ENCODE measurements around the gene AMN1.
"Not testable (repeated sequence)": the region's sequence is repeated elsewhere in the genome, so short reads cannot be mapped to it uniquely, and the experiment has no call there.

AMN1 gene

DNA sequence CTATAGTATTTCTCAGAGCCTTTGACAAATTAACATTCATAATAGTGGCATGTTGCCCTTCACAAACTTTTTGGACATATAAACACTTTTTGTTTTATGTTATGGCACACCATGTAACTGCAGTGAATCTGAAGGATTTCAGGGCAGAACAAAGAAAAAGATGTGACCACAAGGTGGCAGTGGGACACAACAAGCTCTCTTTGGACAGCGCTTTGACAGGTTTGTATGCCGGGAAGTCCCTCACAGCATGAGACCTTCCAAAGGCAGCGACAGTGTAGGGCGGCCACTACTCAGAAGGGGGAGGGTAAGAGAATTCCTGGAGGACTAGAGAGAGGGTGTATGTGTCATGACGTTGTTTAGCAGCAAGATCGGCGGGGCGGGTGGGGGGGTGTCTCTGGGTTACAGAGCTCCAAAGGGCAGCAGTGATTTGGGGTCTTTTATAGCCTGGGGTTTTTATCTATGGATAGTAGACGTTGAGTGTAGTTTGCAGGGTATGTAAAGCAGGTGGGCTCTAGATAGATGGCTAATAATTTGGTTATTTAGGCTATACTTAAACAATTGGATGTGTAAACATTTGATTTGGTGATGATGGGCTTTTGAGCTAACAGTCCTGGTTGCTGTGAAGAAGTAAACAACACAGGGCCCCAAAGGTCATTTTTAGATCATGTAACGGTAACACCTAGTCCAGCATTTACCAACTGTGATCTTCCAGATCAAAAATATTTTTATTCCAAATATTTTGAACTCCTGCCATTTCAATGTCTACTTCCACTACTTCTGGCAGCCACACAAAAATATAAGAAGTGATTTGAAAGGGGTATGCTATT lies 46.5 kb downstream of the AMN1 start:
- peak; percentile 44 for DNase-seq (ENCODE audit: low read depth)

DNA sequence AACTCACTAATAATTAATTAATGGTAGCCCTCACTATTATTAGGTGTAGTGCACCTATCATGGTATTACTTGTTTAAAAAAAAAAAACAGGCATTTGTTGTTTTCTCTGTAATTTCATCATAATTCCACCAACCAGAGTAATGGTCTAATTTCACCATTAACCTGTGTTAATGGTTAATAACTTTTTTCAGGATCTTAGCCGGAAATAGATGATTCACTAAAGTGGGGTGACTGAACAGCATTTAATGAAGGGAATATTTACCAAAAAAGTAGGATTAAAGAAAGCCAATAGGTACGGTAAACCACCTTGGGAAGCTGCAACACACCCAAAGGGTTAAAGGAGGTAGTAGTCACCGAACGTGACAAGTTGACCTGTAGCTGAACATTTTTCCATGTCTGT lies 56.3 kb downstream of the AMN1 start:
- DNase-seq (ENCODE audit: low read depth): no peak

DNA sequence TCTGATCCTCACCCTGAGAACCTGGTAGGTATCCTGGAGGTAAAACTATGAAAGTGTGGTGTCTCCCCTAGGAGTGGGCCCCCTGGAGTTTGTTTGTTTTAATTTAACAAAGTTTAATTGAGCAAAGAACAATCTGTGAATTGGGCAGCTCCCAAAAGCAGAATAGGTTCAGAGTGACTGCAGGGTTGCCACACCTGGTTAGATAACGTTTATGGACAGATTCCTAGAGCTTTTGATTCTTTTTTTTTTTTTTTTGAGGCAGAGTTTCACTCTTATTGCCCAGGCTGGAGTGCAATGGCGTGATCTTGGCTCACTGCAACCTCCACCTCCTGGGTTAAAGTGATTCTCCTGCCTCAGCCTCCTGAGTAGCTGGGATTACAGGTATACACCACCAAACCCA lies 59.2 kb downstream of the AMN1 start:
- DNase-seq (ENCODE audit: low read depth): not testable (repeated sequence)

DNA sequence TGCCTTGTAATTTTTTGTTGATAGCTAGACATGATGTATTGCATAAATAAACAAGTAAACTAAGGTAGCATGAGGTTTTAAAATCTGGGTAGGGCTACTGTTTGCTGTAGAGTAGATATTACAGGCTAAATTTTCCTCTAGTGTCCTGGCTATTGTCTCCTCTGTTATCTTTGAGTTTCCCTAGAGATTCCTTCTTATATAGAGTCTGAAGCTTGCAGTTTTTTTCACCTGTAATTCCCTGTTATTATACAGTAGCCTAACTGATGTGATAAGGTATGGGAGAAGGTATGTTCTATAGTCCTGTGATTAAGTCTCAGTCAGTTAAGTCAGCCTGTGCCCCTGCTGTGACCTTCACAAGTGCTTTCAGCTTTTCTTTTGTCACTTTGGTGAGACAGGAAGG lies 59.8 kb downstream of the AMN1 start:
- no peak for DNase-seq (ENCODE audit: low read depth)

DNA sequence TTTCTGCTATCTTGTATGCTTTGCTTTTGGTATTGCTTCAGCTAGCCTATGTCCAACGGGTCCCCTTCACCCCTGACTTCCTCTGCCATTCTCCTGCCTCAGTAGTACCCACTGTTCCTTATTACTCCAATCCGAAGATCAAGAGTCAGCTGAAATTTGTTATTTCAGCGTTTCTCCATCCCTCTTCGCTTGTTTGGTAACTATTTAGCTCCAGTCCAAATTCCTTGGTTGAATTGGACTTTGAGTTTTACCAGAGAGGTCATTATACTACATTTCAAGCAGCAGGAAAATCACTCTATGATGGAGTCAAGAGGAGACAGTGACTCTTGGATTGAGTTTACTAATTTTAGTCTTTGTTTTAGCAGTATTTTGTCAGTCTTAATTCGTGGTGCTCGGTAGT lies 64.8 kb downstream of the AMN1 start:
- DNase-seq (ENCODE audit: low read depth): no peak

DNA sequence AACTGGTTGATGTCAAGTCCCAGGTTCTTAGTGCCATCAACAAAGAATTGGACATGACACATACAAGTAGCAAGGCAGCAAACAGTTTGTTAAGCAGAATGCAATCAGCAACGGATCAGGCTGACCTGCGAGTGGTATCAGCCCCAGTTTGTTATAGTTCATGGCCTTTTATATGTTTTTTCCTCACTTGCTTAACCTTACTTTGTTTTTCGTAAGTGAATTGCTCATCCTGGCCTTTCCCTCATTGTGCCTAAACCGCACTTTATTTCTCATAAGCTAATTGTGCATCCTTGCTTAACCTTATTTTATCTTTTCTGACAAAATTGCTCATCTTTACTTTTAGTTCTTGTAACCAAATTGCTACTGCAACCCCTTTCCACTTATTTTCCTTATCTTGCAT lies 65.2 kb downstream of the AMN1 start:
- no peak for DNase-seq (ENCODE audit: low read depth)

DNA sequence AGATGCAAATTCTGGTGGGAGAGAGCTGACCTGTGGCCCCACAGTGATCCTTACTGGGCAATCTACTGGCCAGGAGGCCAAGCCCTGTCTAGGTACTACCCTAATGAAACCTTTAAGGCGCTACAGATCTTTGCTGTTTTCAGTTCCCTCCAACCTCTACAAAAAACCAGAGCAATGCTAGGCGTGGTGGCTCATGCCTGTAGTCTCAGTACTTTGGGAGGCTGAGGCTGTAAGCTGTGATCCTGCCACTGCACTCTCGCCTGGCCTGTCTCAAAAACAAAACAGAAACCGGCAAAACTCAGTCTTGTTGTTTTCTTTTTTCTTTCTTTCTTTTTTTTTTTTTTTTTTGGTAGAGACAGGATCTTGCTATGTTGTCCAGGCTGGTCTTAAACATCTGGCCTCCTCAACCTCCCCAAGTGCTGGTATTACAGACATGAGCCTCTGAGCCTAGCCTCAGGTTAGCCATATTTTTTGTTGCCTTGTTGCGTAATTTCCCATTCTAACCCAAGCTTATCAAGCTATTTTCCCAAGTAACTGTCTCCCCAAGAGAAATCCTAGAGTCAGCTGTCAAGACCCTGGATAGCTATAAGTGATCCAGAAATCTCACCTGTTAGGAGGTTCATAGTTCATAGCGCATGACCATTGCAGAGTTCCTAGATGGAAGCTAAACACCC lies 66.5 kb downstream of the AMN1 start:
- no peak for DNase-seq (ENCODE audit: low read depth)

DNA sequence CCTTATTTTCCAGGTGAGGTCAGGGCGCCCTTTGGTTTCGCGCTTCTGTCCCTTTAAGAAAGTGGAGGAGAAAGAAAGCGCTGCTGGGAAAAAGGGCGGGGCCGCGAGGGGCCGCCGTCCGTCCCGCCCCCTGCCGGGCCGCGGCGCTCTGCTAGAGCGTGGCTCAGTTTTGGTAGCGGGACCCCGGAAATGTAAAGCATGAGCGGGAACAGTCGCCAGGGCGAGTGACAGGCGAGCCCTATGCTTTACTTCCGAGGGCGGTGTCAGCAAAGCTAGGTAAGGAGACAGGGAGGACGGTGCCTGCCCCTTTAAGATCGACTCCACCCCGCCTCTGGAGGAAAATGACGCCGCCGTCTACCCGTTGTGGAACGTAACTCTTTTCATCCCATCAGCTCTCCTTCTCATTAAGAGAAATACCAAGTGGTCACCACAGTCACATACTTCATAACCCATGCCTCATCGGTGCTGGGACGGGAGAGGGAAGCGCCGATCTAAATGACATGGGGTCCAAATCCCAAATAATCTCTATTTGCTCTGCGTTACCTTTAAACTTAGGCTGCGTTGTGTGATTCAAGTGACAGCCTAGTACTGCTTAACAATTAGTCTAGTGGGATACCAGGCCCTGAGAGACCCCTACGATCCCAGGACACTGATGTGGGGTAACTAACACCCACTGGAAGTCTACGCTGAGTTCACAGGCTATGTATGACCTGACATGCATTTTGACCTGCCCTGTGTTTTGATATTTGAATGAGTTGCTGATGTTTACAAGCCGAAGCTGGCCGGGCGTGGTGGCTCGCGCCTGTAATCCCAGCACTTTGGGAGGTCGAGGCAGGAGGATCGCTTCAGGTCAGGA lies 69.5 kb downstream of the AMN1 start, which contains the start of gene ETFBKMT:
TSS of gene ETFBKMT (plus strand) at position 602 of the 856 bp plus-strand sequence. CDS start 2,266 bp downstream, outside the sequence.
- DNase-seq (ENCODE audit: low read depth): peak; percentile 89

- no peak for DNase-seq (ENCODE audit: low read depth)
Observed at GRCh38 chr12:31658471-31659086, 70.2 kb downstream of the AMN1 start.

DNA sequence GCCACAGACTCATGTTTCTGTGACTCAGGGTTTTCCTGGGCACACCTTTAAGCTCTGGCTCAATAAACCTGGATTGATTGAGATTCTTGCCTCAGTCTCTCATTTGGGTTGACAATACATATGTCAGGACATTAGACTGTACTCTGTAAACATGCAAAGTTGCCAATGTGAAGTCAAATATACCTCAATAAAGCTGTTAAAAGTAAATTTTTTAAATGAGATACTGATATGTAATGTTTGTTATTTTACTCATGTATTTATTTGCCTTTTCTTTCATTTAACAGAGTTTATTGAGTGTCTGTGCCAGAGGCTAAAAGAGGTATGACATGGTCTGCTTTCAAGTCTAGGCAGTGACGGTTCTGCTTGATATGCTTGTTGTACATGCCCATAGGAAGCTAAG lies 73.0 kb downstream of the AMN1 start:
- no peak for DNase-seq (ENCODE audit: low read depth)

GRCh38 chr12:31655208-31655607 lies 73.6 kb downstream of the AMN1 start:
- DNase-seq (ENCODE audit: low read depth): no peak

- DNase-seq (ENCODE audit: low read depth): no peak
Observed at GRCh38 chr12:31651893-31652521, 76.8 kb downstream of the AMN1 start.

DNA sequence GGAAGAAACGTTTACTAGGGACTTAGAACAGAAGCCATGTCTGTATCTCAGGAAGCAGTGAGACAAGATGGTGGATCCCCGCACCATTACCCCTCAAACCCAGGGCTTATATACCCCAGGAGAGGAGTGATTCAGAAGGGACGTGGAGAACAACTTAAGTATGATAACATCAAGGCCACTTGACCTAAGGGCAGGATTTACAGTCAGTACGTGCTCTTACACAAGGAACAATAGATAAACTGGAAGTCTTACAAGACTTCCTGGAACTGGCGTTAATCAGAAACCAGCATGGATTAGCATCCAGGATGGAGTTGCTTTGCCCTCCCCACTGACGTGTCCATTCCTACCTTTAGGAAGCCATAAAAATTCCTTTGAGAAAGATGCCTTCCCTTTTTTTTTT lies 77.9 kb downstream of the AMN1 start:
- no peak for DNase-seq (ENCODE audit: low read depth)

- DNase-seq (ENCODE audit: low read depth): no peak
Observed at GRCh38 chr12:31647086-31647491, 81.7 kb downstream of the AMN1 start.

DNA sequence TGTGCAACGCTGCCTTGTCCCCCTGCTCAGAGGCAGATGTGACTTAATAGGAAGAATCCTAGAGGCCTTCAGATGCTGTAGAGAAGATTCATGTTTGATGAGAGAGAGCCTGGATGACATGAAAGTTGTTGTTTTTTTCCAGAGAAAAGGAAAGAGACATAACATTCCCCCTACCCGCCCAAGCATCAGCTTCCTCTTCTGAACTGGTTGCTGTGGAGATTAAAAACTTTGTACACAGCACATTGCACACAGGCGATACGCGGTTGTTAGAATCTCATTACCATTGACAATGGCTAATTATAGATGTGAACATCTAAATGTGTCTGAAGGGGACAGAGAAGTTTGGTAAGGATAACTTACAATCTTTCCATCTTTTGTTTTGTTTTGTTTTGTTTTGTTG lies 82.9 kb downstream of the AMN1 start:
- no peak for DNase-seq (ENCODE audit: low read depth)

DNA sequence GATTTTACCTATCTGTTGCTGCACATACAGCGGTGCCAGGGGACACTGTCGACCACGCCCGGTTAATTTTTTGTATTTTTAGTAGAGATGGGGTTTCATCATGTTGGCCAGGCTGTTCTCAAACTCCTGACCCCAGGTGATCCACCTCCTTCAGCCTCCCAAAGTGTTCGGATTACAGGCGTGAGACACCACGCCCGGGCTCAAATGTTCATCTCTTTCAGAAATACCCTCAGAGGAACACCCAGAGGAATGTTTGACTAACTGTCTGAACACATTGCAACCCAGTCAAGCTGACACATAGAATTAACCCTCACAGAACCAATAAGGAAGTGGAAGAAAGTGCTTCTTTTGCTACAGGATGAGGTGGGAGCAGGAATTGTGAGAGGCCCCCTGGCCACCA lies 84.3 kb downstream of the AMN1 start:
- no peak for DNase-seq (ENCODE audit: low read depth)

- DNase-seq (ENCODE audit: low read depth): no peak
Observed at GRCh38 chr12:31641509-31642090, 87.2 kb downstream of the AMN1 start.

GRCh38 chr12:31634620-31635019 lies 94.2 kb downstream of the AMN1 start:
- no peak for DNase-seq (ENCODE audit: low read depth)

- no peak for DNase-seq (ENCODE audit: low read depth)
Observed at GRCh38 chr12:31633464-31633863, 95.4 kb downstream of the AMN1 start.

DNA sequence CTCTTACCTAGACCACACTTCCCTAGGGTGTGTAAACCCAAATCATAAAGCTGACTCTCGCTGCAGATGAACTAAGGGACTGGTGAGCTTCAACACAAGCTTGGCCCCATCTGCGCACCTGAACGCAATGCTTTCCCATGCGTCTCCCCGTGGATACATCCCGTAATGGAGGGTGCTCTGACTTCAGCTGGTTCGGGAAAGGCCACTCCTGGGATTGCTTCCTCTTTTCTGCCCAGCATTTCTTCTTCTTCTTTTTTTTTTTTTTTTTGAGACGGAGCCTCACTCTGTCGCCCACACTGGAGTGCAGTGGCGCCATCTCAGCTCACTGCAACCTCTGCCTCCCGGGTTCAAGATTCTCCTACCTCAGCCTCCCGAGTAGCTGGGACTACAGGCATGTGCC lies 97.0 kb downstream of the AMN1 start:
- no peak for DNase-seq (ENCODE audit: low read depth)

GRCh38 chr12:31631023-31631724 lies 97.6 kb downstream of the AMN1 start:
- DNase-seq (ENCODE audit: low read depth): no peak
